ENCODE measurements around the gene FAM222A. TPM values are rescaled to one million over a fixed set of nuclear protein-coding genes. Genes with fewer than 3 reads are reported as not detected.

The FAM222A gene
- total RNA-seq, 1 donor from 2014 or later, result 1.5 TPM

DNA sequence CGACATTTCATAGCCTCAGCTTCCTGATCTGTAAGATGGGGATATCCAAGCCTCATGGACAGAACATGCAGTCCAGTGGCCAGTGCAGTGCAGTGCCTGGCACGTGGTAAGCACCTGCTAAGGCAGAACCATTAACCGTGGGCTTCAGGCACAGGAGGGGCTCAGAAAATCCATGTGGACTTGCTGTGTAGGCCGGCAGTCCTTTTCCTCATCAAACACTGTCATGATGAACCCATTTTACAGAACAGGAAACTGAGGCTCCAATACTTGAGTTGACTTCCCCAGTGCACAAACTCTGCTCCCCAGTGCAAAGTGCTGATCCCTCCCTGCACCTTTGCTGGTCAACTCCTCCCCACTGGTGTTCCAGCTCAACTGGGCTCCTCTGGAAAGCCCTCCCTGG is 101.6 kb downstream of the FAM222A start:
- no peaks in the 10 kb centered on the region for H3K9me3 Mint-ChIP-seq (ENCODE audit: unreplicated experiment)
- H3K4me1 Mint-ChIP-seq (ENCODE audit: unreplicated experiment), result peaks cover 11% of the 10 kb centered on the region
- TF ChIP-seq, protein P1, sequence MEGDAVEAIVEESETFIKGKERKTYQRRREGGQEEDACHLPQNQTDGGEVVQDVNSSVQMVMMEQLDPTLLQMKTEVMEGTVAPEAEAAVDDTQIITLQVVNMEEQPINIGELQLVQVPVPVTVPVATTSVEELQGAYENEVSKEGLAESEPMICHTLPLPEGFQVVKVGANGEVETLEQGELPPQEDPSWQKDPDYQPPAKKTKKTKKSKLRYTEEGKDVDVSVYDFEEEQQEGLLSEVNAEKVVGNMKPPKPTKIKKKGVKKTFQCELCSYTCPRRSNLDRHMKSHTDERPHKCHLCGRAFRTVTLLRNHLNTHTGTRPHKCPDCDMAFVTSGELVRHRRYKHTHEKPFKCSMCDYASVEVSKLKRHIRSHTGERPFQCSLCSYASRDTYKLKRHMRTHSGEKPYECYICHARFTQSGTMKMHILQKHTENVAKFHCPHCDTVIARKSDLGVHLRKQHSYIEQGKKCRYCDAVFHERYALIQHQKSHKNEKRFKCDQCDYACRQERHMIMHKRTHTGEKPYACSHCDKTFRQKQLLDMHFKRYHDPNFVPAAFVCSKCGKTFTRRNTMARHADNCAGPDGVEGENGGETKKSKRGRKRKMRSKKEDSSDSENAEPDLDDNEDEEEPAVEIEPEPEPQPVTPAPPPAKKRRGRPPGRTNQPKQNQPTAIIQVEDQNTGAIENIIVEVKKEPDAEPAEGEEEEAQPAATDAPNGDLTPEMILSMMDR (IDR thresholded peaks at IDR 0.05), result no peak
- no peak overlapping the region for H3K4me3 Mint-ChIP-seq (ENCODE audit: unreplicated experiment)
- H3K36me3 Mint-ChIP-seq (ENCODE audit: unreplicated experiment), result no peaks in the 10 kb centered on the region
- no peaks in the 10 kb centered on the region for H3K27me3 Mint-ChIP-seq (ENCODE audit: unreplicated experiment)
- DNase-seq (ENCODE audit: extremely low spot score, unreplicated experiment), result no peak
- no peak overlapping the region for H3K27ac Mint-ChIP-seq (ENCODE audit: unreplicated experiment)

DNA sequence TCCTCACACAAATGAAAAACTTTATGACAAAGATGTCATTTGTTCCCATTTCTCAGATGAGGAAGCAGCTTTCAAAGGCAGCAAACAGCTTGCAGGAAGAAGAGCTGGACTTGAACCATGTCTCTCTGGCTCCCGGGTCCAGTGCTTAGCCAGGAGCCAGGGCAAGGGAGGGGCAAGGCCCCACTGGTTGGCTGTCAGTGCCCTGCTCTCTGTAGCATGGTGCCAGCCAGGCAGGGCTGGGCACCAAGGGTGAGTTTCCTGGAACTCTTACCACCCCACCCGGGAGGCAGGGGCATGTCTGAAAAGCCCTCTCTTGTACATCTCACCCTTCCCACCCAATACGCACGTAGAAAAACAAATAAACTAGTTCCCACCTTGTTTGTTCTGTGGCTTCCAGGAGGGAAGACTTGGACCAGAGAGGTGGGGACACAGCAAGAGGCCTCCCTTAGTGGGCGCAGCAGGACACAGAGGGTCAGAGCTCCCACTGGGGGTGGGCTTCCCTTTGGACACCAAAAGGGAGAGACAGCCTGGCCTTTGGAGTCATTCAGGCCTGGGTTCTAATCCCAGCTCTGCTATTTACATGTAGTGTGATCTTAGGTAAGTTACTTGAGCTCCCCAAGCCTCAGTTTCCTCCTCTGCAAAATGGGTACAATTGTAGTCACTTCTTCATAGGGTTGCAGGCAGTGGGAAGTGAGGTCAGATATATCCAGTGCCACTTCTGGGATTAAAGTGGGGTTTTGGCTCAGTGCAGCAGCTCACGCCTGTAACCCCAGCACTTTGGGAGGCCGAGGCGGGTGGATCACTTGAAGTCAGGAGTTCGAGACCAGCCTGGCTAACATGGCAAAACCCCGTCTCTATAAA is 102.4 kb downstream of the FAM222A start:
- Mint-ChIP-seq H3K9me3 (ENCODE audit: unreplicated experiment) (no peaks in the 10 kb centered on the region), H3K4me3 (ENCODE audit: unreplicated experiment) (no peak overlapping the region), H3K27me3 (ENCODE audit: unreplicated experiment) (no peaks in the 10 kb centered on the region), H3K27ac (ENCODE audit: unreplicated experiment) (no peak overlapping the region), H3K4me1 (ENCODE audit: unreplicated experiment) (peaks cover 11% of the 10 kb centered on the region), H3K36me3 (ENCODE audit: unreplicated experiment) (no peaks in the 10 kb centered on the region)
- TF ChIP-seq, protein P1 (IDR thresholded peaks at IDR 0.05), result no peak
- no peak for DNase-seq (ENCODE audit: extremely low spot score, unreplicated experiment)

DNA sequence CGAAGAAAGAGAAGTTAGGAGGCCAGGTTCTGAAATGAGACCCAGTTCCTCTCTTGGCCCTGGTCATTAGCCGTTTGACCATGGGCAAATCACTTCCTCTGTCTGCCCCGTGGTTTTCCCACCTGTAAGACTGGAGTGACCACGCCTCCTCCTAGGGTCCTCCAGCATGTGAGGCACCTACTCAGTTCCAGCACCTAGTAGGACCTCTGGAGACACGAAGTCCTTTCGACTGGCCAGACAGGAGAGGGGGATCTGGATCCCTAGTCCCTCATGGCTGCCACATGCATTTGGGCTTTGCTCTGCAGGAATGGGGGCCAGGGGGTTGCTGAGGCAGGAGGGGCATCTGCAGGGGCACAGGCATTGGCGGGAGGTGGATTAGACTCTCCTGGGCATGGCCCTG is 103.2 kb downstream of the FAM222A start:
- Mint-ChIP-seq H3K4me3 (ENCODE audit: unreplicated experiment) (no peak overlapping the region), H3K36me3 (ENCODE audit: unreplicated experiment) (no peaks in the 10 kb centered on the region), H3K4me1 (ENCODE audit: unreplicated experiment) (peaks cover 11% of the 10 kb centered on the region), H3K27ac (ENCODE audit: unreplicated experiment) (no peak overlapping the region), H3K27me3 (ENCODE audit: unreplicated experiment) (no peaks in the 10 kb centered on the region), H3K9me3 (ENCODE audit: unreplicated experiment) (no peaks in the 10 kb centered on the region)
- no peak for DNase-seq (ENCODE audit: extremely low spot score, unreplicated experiment)
- TF ChIP-seq, protein P1 (IDR thresholded peaks at IDR 0.05), result no peak

DNA sequence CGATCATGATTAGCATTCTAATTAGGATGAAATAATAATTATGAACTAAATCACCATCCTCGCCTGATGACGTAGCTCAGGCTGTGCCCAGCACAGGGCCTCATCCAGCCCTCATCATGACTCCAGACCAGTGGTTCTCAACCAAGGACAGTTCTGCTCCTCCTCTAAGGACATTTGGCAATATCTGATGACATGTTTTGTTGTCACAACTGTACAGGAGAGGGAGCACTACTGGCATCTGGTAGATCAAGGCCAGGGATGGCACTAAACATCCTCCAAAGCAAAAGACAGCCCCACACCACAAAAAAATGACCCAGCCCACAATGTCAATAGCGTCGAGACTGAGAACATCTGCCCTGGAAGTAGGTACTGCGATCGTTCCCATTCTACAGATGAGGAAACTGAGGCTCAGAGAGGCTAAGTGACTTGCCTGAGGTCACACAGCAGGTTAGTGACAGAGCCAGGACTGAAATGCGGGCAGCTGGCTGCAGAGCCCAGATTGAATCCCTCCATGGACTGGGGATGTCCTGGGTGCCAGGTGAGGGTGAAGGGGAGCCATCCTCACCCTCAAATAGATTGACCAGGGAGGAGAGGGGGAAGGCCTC is 104.1 kb downstream of the FAM222A start:
- peaks cover 11% of the 10 kb centered on the region for H3K4me1 Mint-ChIP-seq (ENCODE audit: unreplicated experiment)
- no peak for DNase-seq (ENCODE audit: extremely low spot score, unreplicated experiment)
- H3K27ac Mint-ChIP-seq (ENCODE audit: unreplicated experiment), result no peak overlapping the region
- no peak overlapping the region for H3K4me3 Mint-ChIP-seq (ENCODE audit: unreplicated experiment)
- H3K27me3 Mint-ChIP-seq (ENCODE audit: unreplicated experiment), result no peaks in the 10 kb centered on the region
- no peaks in the 10 kb centered on the region for H3K36me3 Mint-ChIP-seq (ENCODE audit: unreplicated experiment)
- no peaks in the 10 kb centered on the region for H3K9me3 Mint-ChIP-seq (ENCODE audit: unreplicated experiment)
- TF ChIP-seq, protein P1 (IDR thresholded peaks at IDR 0.05), result no peak

DNA sequence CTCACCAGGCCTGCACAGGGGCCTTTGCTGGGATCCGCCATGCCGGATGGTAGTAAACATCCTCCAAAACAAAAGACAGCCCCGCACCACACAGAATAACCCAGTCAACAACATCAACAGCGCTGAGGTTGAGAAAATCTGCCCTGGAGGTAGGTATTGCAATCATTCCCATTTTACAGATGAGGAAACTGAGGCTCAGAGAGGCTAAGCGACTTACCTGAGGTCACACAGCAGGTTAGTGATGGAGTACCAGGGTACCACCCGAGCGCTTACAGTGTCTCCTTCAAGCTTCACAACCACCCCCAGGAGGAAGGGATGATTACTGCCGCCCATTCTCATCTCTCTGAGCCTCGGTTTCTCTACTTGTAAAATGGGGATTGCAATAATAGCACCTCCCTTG is 104.6 kb downstream of the FAM222A start:
- Mint-ChIP-seq H3K9me3 (ENCODE audit: unreplicated experiment) (no peaks in the 10 kb centered on the region), H3K27ac (ENCODE audit: unreplicated experiment) (no peak overlapping the region), H3K27me3 (ENCODE audit: unreplicated experiment) (no peaks in the 10 kb centered on the region), H3K36me3 (ENCODE audit: unreplicated experiment) (no peaks in the 10 kb centered on the region), H3K4me1 (ENCODE audit: unreplicated experiment) (peaks cover 13% of the 10 kb centered on the region), H3K4me3 (ENCODE audit: unreplicated experiment) (no peak overlapping the region)
- no peak for DNase-seq (ENCODE audit: extremely low spot score, unreplicated experiment)
- TF ChIP-seq, protein P1 (IDR thresholded peaks at IDR 0.05), result no peak
